Prostate gland (tissue), 2 donors: ENCODE data around the gene ATXN10.

Source experiments
- POLR2A ChIP-seq: fragments of 450-650 bp; IDR thresholded peaks from one replicate; pipeline ENCODE4 v1.6.1; 2016; ENCODE audit warnings: antibody characterized with exemption, mild to moderate bottlenecking
- TF ChIP-seq, protein P1 (sequence below), 4 experiments: fragments of 200-600 bp in 2 of 4; fragments of 450-650 bp in 2 of 4; sonication (generic) in 2 of 4; IDR thresholded peaks; 1 replicate in 3 of 4; 2 replicates in 1 of 4; pipeline ENCODE4 v1.5.1; 2016 to 2019; ENCODE audit warnings: antibody characterized with exemption in 4 of 4, mild to moderate bottlenecking in 2 of 4, moderate library complexity in 2 of 4

DNA sequence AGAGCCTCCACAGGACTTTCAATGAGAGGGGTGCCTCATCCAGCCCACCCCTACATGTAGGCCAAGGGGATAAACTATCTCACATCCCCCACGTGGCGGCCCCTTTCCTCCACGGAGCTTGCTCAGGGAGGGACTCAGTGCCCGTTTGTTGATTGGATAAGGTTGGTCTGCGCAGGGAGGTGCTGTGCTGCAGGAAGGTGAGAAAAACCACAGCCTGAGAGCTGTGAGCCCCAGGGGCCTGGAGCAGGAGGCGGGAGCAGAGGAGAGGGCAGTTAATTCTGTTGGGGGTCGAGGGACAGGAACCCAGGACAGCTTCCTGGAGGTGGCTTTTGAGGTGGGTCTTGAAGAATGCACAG, 31.9 kb upstream of the ATXN10 start:
- TF ChIP-seq, protein P1, sequence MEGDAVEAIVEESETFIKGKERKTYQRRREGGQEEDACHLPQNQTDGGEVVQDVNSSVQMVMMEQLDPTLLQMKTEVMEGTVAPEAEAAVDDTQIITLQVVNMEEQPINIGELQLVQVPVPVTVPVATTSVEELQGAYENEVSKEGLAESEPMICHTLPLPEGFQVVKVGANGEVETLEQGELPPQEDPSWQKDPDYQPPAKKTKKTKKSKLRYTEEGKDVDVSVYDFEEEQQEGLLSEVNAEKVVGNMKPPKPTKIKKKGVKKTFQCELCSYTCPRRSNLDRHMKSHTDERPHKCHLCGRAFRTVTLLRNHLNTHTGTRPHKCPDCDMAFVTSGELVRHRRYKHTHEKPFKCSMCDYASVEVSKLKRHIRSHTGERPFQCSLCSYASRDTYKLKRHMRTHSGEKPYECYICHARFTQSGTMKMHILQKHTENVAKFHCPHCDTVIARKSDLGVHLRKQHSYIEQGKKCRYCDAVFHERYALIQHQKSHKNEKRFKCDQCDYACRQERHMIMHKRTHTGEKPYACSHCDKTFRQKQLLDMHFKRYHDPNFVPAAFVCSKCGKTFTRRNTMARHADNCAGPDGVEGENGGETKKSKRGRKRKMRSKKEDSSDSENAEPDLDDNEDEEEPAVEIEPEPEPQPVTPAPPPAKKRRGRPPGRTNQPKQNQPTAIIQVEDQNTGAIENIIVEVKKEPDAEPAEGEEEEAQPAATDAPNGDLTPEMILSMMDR (IDR thresholded peaks at IDR 0.05): no peak
- no peak for TF ChIP-seq POLR2A
